Colonic mucosa (tissue), 4 donors: ENCODE results near the gene ROGDI. TPM values are rescaled to one million over a fixed set of nuclear protein-coding genes. Genes with fewer than 3 reads are reported as not detected.

Experiments
- DNase-seq: peaks from one replicate; pipeline ENCODE4 v3.0.0-alpha.2; 2020
- H3K27ac ChIP-seq: fragments of 200-600 bp; one replicate; pipeline ENCODE4 v1.8.0; 2021
- H3K27me3 ChIP-seq: fragments of 200-600 bp; one replicate; pipeline ENCODE4 v1.8.0; 2021
- H3K36me3 ChIP-seq: fragments of 200-600 bp; one replicate; pipeline ENCODE4 v1.8.0; 2021
- H3K4me1 ChIP-seq: fragments of 200-600 bp; one replicate; pipeline ENCODE4 v1.8.0; 2021; ENCODE audit warnings: mild to moderate bottlenecking
- H3K4me3 ChIP-seq: fragments of 200-600 bp; one replicate; pipeline ENCODE4 v1.8.0; 2021
- H3K9ac ChIP-seq, 2 donors: one replicate each; pipeline ENCODE4 v1.7.0; 2013; ENCODE audit warnings: control low read depth in 2 of 2, low read depth in 2 of 2, low read length in 2 of 2
- H3K9me3 ChIP-seq: fragments of 200-600 bp; one replicate; pipeline ENCODE4 v1.8.0; 2021
- intact Hi-C: fragments of 100-400 bp; cut with DNase I; formaldehyde crosslinking; loops from one replicate; pipeline ENCODE4 v1.14.1; 2022
- total RNA-seq, 2 donors: library from RNA; stranded (reverse); fragmentation: NEBNext Ultra II Directional in 1 of 2; extraction: Animal tissue kit (Norgen Biotek cat#: 25700) in 1 of 2; gene quantifications; one replicate each; pipeline ENCODE4 v1.2.1, GENCODE V29; 2021
- TF ChIP-seq, protein P1 (sequence below): fragments of 200-600 bp; IDR thresholded peaks from one replicate; pipeline ENCODE4 v1.8.0; 2022; ENCODE audit warnings: antibody characterized with exemption, mild to moderate bottlenecking
- donor health status: healthy.
- donor health status: DM: no; HTN: no; CAD: no.
- donor health status: DM: no; HTN: no; CAD: no.

ROGDI gene
- total RNA-seq, 2 donors from 2014 or later = 18.1 to 23.9 TPM

DNA sequence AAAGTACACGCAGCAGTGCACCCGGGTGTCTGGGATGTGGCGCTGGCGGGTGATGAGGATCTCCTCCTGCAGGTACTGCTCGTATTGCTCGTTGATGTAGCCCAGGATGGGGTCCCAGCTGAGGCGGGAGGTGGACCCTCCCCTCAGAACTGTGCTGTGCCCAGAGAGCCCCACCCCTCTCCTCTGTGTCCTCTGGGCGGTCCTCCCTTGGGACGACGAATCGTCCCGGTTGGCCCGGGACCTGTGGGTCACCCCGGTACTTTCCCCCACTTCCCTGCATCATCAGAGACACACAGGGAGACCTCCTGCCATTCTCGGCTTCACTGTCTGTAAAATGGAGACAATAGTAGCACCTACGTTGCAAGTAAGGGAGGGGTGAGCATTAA is 18.5 kb downstream of the ROGDI start:
- intact Hi-C loops = no loop called here
- no peak overlapping the region for H3K4me3 ChIP-seq
- H3K9me3 ChIP-seq = no peaks in the 10 kb centered on the region
- no peak overlapping the region for H3K27ac ChIP-seq
- H3K9ac ChIP-seq = no peak overlapping the region
- no peak for DNase-seq
- TF ChIP-seq, protein P1, sequence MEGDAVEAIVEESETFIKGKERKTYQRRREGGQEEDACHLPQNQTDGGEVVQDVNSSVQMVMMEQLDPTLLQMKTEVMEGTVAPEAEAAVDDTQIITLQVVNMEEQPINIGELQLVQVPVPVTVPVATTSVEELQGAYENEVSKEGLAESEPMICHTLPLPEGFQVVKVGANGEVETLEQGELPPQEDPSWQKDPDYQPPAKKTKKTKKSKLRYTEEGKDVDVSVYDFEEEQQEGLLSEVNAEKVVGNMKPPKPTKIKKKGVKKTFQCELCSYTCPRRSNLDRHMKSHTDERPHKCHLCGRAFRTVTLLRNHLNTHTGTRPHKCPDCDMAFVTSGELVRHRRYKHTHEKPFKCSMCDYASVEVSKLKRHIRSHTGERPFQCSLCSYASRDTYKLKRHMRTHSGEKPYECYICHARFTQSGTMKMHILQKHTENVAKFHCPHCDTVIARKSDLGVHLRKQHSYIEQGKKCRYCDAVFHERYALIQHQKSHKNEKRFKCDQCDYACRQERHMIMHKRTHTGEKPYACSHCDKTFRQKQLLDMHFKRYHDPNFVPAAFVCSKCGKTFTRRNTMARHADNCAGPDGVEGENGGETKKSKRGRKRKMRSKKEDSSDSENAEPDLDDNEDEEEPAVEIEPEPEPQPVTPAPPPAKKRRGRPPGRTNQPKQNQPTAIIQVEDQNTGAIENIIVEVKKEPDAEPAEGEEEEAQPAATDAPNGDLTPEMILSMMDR = no peak
- H3K36me3 ChIP-seq = no peaks in the 10 kb centered on the region
- H3K4me1 ChIP-seq = no peaks in the 10 kb centered on the region
- H3K27me3 ChIP-seq = no peaks in the 10 kb centered on the region

DNA sequence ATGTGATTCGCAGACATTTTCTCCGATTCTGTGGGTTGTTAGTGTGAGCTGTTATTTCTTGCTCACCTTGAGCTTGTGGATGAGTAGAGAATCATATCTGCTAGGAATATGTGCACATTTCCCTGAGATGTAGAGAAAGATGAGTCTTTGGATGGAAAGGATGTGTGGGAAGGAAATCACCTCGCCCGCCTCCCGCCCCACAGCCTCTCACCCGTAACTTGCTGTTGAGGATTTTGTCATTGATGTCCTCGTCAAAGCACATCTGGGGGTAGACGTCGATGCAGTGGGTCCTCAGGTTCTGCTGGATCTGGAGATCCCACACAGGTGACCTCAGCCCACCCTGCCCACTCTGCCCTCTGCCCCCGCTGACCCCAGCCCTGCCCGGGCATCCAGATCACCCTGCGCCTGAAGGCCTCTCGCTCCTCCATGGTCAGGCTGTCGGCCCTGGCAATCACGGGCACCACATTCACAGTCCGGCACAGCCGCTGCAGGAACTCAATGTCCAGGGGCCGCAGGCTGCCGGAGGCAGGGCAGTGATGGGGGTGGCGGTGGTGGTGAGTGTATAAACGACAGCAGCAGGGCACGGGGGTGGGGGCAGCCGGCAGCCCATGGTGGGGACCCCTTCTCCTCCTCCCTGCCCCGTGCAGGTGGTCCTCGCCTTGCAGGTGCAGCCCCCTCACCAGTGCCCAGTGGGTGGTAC is 19.0 kb downstream of the ROGDI start:
- no peak overlapping the region for H3K4me3 ChIP-seq
- H3K27me3 ChIP-seq = no peaks in the 10 kb centered on the region
- H3K9ac ChIP-seq = no peak overlapping the region
- intact Hi-C loops = no loop called here
- DNase-seq = no peak
- no peaks in the 10 kb centered on the region for H3K4me1 ChIP-seq
- TF ChIP-seq, protein P1 = no peak
- H3K9me3 ChIP-seq = no peaks in the 10 kb centered on the region
- no peaks in the 10 kb centered on the region for H3K36me3 ChIP-seq
- no peak overlapping the region for H3K27ac ChIP-seq

DNA sequence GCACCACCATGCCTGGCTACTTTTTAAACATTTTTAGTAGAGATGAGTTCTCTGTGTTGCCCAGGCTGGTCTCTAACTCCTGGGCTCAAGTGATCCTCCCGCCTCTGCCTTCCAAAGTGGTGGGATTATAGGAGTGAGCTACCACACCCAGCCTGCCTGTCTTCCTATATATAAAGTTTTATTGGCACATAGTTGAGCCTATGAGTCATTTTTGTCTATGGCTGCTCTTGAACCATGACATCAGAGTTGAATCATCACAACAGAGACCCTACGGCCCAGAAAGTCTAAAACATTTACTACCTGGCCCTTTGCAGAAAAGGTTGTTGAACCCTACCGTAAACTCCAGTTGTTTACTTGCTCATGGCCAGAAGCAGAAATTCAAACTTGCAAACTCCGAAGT is 22.2 kb downstream of the ROGDI start:
- no peak overlapping the region for H3K4me3 ChIP-seq
- H3K4me1 ChIP-seq = no peaks in the 10 kb centered on the region
- DNase-seq = no peak
- H3K36me3 ChIP-seq = no peaks in the 10 kb centered on the region
- H3K27ac ChIP-seq = no peak overlapping the region
- intact Hi-C loops = no loop called here
- H3K9me3 ChIP-seq = no peaks in the 10 kb centered on the region
- TF ChIP-seq, protein P1 = no peak
- no peak overlapping the region for H3K9ac ChIP-seq
- no peaks in the 10 kb centered on the region for H3K27me3 ChIP-seq

DNA sequence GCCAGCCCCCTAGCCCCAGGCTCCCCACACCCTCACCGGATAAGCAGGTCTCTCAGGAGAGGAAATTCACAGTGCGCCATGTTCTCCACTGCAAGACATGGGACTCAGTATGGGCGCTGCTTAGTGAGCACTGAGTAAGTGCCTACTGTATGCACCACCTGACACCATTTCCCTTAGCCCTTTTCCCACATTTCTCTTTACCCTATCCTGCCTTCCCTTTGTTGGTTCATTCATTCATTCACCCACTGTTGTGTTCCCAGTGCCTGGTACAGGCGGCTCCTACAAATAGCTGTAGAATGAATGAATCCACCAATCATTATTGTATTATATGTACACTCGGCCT is 24.4 kb downstream of the ROGDI start:
- no peak for DNase-seq
- intact Hi-C loops = no loop called here
- Histone ChIP-seq H3K9ac (no peak overlapping the region), H3K9me3 (no peaks in the 10 kb centered on the region), H3K4me1 (no peaks in the 10 kb centered on the region), H3K4me3 (no peak overlapping the region), H3K27ac (no peak overlapping the region), H3K27me3 (no peaks in the 10 kb centered on the region), H3K36me3 (no peaks in the 10 kb centered on the region)
- TF ChIP-seq, protein P1 = no peak

DNA sequence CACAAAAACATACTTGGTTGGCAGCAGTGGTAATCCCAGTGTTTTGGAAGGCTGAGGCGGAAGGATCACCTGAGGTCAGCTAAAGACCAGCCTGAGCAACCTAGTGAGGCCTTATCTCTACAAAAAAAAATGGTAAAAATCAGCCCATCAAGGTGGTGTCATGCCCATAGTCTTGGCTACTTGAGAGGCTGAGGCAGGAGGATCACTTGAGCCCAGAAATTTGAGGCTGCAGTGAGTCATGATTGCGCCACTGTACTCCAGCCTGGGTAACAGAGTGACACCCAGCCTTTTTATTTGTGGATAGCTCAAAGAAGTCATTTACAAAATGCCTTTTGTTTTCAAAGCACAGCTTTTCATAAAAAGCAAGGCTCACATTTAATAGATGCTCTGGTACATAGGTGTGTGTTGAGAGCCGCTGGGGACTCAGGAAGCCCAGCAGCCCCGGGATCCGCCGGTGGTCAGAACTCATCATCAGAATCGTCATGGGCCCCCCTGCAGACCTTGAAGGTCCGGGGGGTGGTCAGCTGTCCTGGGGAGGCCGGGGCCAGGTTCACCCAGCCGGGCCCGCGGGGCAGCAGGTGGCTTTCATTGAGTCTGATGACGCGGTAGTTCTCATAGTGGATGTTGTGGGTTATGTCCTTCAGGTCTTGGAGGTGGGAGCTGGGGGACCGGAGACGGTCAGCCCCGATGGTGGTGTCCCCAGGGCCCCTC is 24.9 kb downstream of the ROGDI start:
- intact Hi-C loops = no loop called here
- Histone ChIP-seq H3K4me3 (no peak overlapping the region), H3K9me3 (no peaks in the 10 kb centered on the region), H3K36me3 (no peaks in the 10 kb centered on the region), H3K4me1 (no peaks in the 10 kb centered on the region), H3K9ac (no peak overlapping the region), H3K27me3 (no peaks in the 10 kb centered on the region), H3K27ac (no peak overlapping the region)
- TF ChIP-seq, protein P1 = no peak
- DNase-seq = no peak
